Neural progenitor cell (in vitro differentiated cells): ENCODE data around the gene RNU1-2. TPM values are rescaled to one million over a fixed set of nuclear protein-coding genes. Genes with fewer than 3 reads are reported as not detected.
"Not testable (repeated sequence)": the region's sequence is repeated elsewhere in the genome, so short reads cannot be mapped to it uniquely, and the experiment has no call there.

Source experiments
- DNase-seq: peaks from one replicate; pipeline ENCODE4 v3.0.0-alpha.2; 2016; ENCODE audit warnings: low spot score
- H2AFZ ChIP-seq: fragments of 200-600 bp; sonication (generic); replicated peaks from 2 replicates; pipeline ENCODE4 v1.6.1; 2016; ENCODE audit warnings: antibody characterized with exemption
- H3F3A ChIP-seq: fragments of 200-600 bp; sonication (generic); 2 replicates; pipeline ENCODE4 v1.6.1; 2016; ENCODE audit warnings: antibody characterized with exemption, low read depth
- H3K27ac ChIP-seq: fragments of 200-600 bp; sonication (generic); 2 replicates; pipeline ENCODE4 v1.5.1; 2016; ENCODE audit warnings: mild to moderate bottlenecking
- H3K27me3 ChIP-seq: fragments of 200-600 bp; sonication (generic); 2 replicates; pipeline ENCODE4 v1.6.1; 2016; ENCODE audit warnings: mild to moderate bottlenecking, moderate library complexity
- H3K36me3 ChIP-seq: fragments of 200-600 bp; sonication (generic); 2 replicates; pipeline ENCODE4 v1.5.1; 2016
- H3K4me1 ChIP-seq: fragments of 200-600 bp; sonication (generic); 2 replicates; pipeline ENCODE4 v1.6.1; 2016; ENCODE audit warnings: mixed run types
- H3K4me2 ChIP-seq: fragments of 200-600 bp; sonication (generic); 2 replicates; pipeline ENCODE4 v1.6.1; 2016
- H3K4me3 ChIP-seq: fragments of 200-600 bp; sonication (generic); 2 replicates; pipeline ENCODE4 v1.5.1; 2016
- H3K79me2 ChIP-seq: fragments of 200-600 bp; sonication (generic); 2 replicates; pipeline ENCODE4 v1.6.1; 2016; ENCODE audit warnings: low read depth
- H3K9ac ChIP-seq: fragments of 200-600 bp; sonication (generic); 2 replicates; pipeline ENCODE4 v1.6.1; 2016
- H3K9me3 ChIP-seq: fragments of 200-600 bp; sonication (generic); 2 replicates; pipeline ENCODE4 v1.5.1; 2016; ENCODE audit warnings: low read depth
- H4K20me1 ChIP-seq: fragments of 200-600 bp; sonication (generic); 2 replicates; pipeline ENCODE4 v1.6.1; 2016; ENCODE audit warnings: low read depth
- H3K27ac Mint-ChIP-seq: 3 replicates; pipeline ENCODE4 v1.8.0; 2021; ENCODE audit warnings: mixed read lengths
- H3K27me3 Mint-ChIP-seq: 2 replicates; pipeline ENCODE4 v1.8.0; 2022; ENCODE audit warnings: low read depth, mild to moderate bottlenecking, inconsistent platforms, moderate library complexity, mixed read lengths; ENCODE audit not compliant: insufficient read depth
- H3K36me3 Mint-ChIP-seq: 3 replicates; pipeline ENCODE4 v1.8.0; 2021; ENCODE audit warnings: mixed read lengths
- H3K4me1 Mint-ChIP-seq: 3 replicates; pipeline ENCODE4 v1.8.0; 2021; ENCODE audit warnings: mixed read lengths
- H3K4me3 Mint-ChIP-seq: 3 replicates; pipeline ENCODE4 v1.8.0; 2021; ENCODE audit warnings: mild to moderate bottlenecking, moderate library complexity, mixed read lengths
- H3K9me3 Mint-ChIP-seq: 3 replicates; pipeline ENCODE4 v1.8.0; 2020; ENCODE audit warnings: mixed read lengths
- EZH2 ChIP-seq: fragments of 200-600 bp; sonication (generic); IDR thresholded peaks from 2 replicates; pipeline ENCODE4 v1.6.1; 2017; ENCODE audit warnings: antibody characterized with exemption, mild to moderate bottlenecking, moderate library complexity
- EZH2phosphoT487 ChIP-seq: fragments of 200-600 bp; sonication (generic); IDR thresholded peaks from 2 replicates; pipeline ENCODE4 v1.6.1; 2017; ENCODE audit warnings: antibody characterized with exemption
- total RNA-seq: library from RNA; depleted of rRNA; stranded (reverse); fragments of >200 nt; gene quantifications from 2 replicates; pipeline ENCODE4 v1.2.3, GENCODE V29; 2015; ENCODE audit warnings: low replicate concordance
- TF ChIP-seq, protein P1 (sequence below): fragments of 200-600 bp; sonication (generic); IDR thresholded peaks from 2 replicates; pipeline ENCODE4 v1.5.1; 2017; ENCODE audit warnings: antibody characterized with exemption, mild to moderate bottlenecking

The RNU1-2 gene
- total RNA-seq, 1 donor from 2014 or later, result under 0.01 TPM

DNA sequence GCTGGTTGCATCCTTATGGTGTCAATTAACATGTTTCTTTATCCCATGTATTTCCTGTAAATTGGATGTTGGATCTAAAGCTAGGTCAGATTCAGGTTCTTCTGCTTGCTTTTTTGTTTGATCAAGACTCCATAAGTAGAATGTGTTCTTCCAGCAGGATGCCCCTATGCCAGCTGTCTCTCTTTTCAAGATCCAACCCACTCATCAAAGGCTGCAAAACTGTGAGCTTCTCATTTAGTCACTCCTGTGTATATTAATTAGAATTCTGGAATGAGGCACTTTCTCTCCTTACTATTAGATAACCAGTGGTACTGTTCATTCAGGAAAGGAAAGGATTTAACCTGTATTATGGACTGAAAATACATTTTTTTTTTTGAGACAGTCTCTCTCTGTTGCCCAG is 38.2 kb downstream of the RNU1-2 start:
- not testable (repeated sequence) for H3K9me3 ChIP-seq, H3K79me2 ChIP-seq, H3K4me3 Mint-ChIP-seq, H3K36me3 ChIP-seq, H3K27ac Mint-ChIP-seq, H3K9me3 Mint-ChIP-seq, H3K27me3 ChIP-seq, H3K4me1 ChIP-seq, DNase-seq, H3K27me3 Mint-ChIP-seq, H3K9ac ChIP-seq, H3K27ac ChIP-seq, H3K4me2 ChIP-seq, H2AFZ ChIP-seq, H4K20me1 ChIP-seq, H3K4me3 ChIP-seq, H3F3A ChIP-seq
- peaks cover 12% of the 10 kb centered on the region for H3K4me1 Mint-ChIP-seq
- peaks cover 21% of the 10 kb centered on the region for H3K36me3 Mint-ChIP-seq

GRCh38 chr1:16936580-16936979 is 40.8 kb downstream of the RNU1-2 start:
- not testable (repeated sequence) for H3K9ac ChIP-seq, H3K27me3 ChIP-seq, H3K4me2 ChIP-seq, H3K27ac ChIP-seq, H3K4me3 Mint-ChIP-seq, H3K9me3 Mint-ChIP-seq, H3K4me1 Mint-ChIP-seq, H3K4me1 ChIP-seq, H3K9me3 ChIP-seq, H2AFZ ChIP-seq, H4K20me1 ChIP-seq, DNase-seq, H3K4me3 ChIP-seq, H3K79me2 ChIP-seq, H3K36me3 ChIP-seq, H3K27me3 Mint-ChIP-seq, H3K27ac Mint-ChIP-seq, H3F3A ChIP-seq
- peaks cover 14% of the 10 kb centered on the region for H3K36me3 Mint-ChIP-seq

DNA sequence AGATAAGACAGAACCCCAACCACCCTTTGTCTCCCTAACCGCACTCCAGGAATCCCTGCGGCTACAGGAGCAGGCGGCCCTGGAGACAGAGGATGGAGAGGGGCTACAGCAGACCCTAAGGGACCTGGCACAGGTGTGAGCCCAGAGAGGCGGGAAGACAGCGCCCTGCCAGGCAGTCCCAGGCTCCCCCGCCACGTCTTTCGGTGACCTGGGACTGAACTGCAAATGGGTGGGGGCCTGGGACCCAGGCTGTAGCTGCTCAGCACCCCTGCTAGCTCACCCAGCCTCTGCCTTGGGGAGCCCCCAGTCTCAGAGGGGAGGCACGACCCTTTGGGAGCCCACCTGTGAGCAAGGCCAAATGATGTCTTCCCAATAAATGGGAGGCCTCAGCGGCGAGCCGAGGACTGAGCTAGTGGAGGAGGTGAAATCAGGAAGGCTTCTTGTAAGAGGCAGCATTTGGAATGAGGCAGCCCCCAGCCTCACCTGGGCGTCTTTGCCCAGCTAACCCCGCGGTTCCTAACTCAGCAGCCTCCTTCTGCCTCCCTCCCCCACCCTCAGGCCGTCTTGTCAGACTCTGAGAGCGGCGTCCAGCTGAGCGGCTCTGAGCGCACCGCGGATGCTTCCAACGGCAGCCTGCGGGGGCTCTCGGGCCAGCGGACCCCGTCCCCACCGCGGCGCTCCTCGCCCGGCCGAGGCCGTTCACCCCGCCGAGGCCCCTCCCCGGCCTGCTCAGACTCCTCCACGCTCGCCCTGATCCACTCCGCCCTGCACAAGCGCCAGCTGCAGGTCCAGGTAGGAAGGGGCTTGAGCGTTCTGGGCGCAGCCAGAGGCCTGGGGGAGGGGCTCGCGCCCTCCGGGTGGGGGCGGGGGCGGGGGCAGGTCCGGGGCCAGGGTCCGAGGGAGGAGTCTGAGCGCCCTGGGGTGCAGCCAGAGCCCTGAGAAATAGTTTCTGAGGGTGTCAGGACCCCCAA is 42.9 kb downstream of the RNU1-2 start:
- TF ChIP-seq EZH2 (no peak), EZH2phosphoT487 (no peak)
- TF ChIP-seq, protein P1, sequence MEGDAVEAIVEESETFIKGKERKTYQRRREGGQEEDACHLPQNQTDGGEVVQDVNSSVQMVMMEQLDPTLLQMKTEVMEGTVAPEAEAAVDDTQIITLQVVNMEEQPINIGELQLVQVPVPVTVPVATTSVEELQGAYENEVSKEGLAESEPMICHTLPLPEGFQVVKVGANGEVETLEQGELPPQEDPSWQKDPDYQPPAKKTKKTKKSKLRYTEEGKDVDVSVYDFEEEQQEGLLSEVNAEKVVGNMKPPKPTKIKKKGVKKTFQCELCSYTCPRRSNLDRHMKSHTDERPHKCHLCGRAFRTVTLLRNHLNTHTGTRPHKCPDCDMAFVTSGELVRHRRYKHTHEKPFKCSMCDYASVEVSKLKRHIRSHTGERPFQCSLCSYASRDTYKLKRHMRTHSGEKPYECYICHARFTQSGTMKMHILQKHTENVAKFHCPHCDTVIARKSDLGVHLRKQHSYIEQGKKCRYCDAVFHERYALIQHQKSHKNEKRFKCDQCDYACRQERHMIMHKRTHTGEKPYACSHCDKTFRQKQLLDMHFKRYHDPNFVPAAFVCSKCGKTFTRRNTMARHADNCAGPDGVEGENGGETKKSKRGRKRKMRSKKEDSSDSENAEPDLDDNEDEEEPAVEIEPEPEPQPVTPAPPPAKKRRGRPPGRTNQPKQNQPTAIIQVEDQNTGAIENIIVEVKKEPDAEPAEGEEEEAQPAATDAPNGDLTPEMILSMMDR, result no peak
- H3K36me3 ChIP-seq, result peaks cover 3% of the 10 kb centered on the region
- H3F3A ChIP-seq, result no peaks in the 10 kb centered on the region
- Mint-ChIP-seq H3K4me1 (peaks cover 5% of the 10 kb centered on the region), H3K4me3 (no peak overlapping the region), H3K36me3 (peaks cover 13% of the 10 kb centered on the region), H3K27me3 (no peaks in the 10 kb centered on the region), H3K27ac (no peak overlapping the region), H3K9me3 (no peaks in the 10 kb centered on the region)
- H3K27me3 ChIP-seq, result no peaks in the 10 kb centered on the region
- H3K9me3 ChIP-seq, result no peaks in the 10 kb centered on the region
- no peak overlapping the region for H3K9ac ChIP-seq
- H3K27ac ChIP-seq, result no peak overlapping the region
- H3K4me3 ChIP-seq, result peak overlapping the region; percentile 27
- H4K20me1 ChIP-seq, result no peaks in the 10 kb centered on the region
- peak overlapping the region; percentile 60 for H3K4me2 ChIP-seq
- peaks cover 7% of the 10 kb centered on the region for H3K4me1 ChIP-seq
- no peak overlapping the region for H2AFZ ChIP-seq
- peak; percentile 69 for DNase-seq
- no peaks in the 10 kb centered on the region for H3K79me2 ChIP-seq

DNA sequence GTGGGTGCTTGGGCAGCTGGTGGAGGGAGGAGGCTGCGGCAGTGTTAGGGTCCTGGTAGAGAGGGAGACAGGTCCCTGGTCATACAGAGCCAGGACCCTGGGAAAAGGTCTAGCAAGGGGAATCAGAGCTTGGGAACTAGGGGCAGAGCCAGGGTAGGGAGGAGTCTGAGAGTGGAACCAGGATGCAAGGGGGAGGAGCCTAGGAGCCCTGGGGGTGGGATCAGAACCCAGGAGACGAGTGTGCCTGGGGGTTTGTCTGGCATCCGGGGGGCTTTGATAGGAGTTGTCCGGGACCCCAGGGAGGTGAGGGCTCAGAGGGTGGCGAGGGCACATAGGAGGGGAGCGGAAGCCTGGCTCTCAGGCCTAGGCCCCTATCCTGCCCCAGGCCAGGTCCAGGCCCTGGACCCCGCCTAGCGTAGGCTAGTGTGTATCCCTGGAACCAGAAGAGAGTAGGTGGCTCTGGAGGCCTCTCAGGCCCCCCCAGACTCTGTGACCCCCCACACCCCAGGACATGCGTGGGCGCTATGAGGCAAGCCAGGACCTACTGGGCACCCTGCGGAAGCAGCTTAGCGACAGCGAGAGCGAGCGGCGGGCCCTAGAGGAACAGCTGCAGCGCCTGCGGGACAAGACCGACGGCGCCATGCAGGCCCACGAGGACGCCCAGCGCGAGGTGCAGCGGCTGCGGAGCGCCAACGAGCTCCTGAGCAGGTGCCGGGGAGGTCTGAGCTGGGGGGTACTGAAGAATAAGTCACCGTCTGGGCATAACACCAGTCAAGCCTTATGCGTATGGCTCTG is 43.8 kb downstream of the RNU1-2 start:
- Mint-ChIP-seq H3K27ac (peak overlapping the region; percentile 95), H3K36me3 (peaks cover 13% of the 10 kb centered on the region)
- not testable (repeated sequence) for H3K9me3 Mint-ChIP-seq, H3K9ac ChIP-seq, H3K27me3 ChIP-seq, H3K36me3 ChIP-seq, H2AFZ ChIP-seq, H3K79me2 ChIP-seq, H3K4me3 Mint-ChIP-seq, H3K4me1 ChIP-seq, H3K9me3 ChIP-seq, H4K20me1 ChIP-seq, H3K27me3 Mint-ChIP-seq, H3K4me1 Mint-ChIP-seq, H3K27ac ChIP-seq, H3F3A ChIP-seq
- peak; percentile 31 for DNase-seq
- Histone ChIP-seq H3K4me2 (peak overlapping the region; percentile 60), H3K4me3 (peak overlapping the region; percentile 27)
